Naive thymus-derived CD4-positive, alpha-beta T cell (primary cell): ENCODE measurements around the gene NTRK3. TPM values are rescaled to one million over a fixed set of nuclear protein-coding genes. Genes with fewer than 3 reads are reported as not detected.

Experiments used
- ATAC-seq: fragments of 150-1000 bp; cut with Tn5 transposase; 2 replicates; pipeline ENCODE4 v1.10.0; 2021; ENCODE audit warnings: mild to moderate bottlenecking, moderate library complexity
- CTCF ChIA-PET: fragments of 350-600 bp; sonication (Branson Sonifier 250); formaldehyde crosslinking; loops from one replicate; lab custom pipeline; 2021; ENCODE audit warnings: antibody characterized with exemption; lab: Charles Lee
- POLR2A ChIA-PET: fragments of 350-600 bp; sonication (Branson Sonifier 250); formaldehyde crosslinking; loops from one replicate; lab custom pipeline; 2021; ENCODE audit warnings: antibody characterized with exemption, inconsistent platforms; lab: Charles Lee
- DNase-seq, 9 donors: peaks; one replicate each; pipeline versions ENCODE4 v3.0.0 to v3.0.0-alpha.2; 2020 to 2022; ENCODE audit warnings: mixed read lengths in 1 of 9
- H3K27ac ChIP-seq: one replicate; pipeline ENCODE4 v1.7.0; 2013; ENCODE audit warnings: mild to moderate bottlenecking, low read depth, low read length, moderate library complexity
- H3K27me3 ChIP-seq, 2 donors: one replicate each; pipeline ENCODE4 v1.7.0; 2013; ENCODE audit warnings: low read length in 2 of 2, mild to moderate bottlenecking in 2 of 2, moderate library complexity in 2 of 2; ENCODE audit not compliant: control insufficient read depth in 2 of 2, insufficient read depth in 2 of 2
- H3K36me3 ChIP-seq, 3 experiments: 1 replicate in 2 of 3; 2 replicates in 1 of 3; pipeline ENCODE4 v1.7.0; 2013; ENCODE audit warnings: low read length in 3 of 3, mild to moderate bottlenecking in 3 of 3, moderate library complexity in 1 of 3; ENCODE audit not compliant: insufficient read depth in 3 of 3, control insufficient read depth in 2 of 3
- H3K4me1 ChIP-seq, 2 donors: one replicate each; pipeline ENCODE4 v1.7.0; 2013; ENCODE audit warnings: low read length in 2 of 2, mild to moderate bottlenecking in 2 of 2, moderate library complexity in 1 of 2; ENCODE audit not compliant: control insufficient read depth in 2 of 2, insufficient read depth in 2 of 2
- H3K4me3 ChIP-seq: 2 replicates; pipeline ENCODE4 v1.7.0; 2013; ENCODE audit warnings: mild to moderate bottlenecking, low read length
- H3K9me3 ChIP-seq, 3 experiments: 1 replicate in 2 of 3; 2 replicates in 1 of 3; pipeline ENCODE4 v1.7.0; 2013; ENCODE audit warnings: low read length in 3 of 3; ENCODE audit not compliant: control insufficient read depth in 2 of 3
- H3K27ac Mint-ChIP-seq, 9 donors: one replicate each; pipeline ENCODE4 v1.8.0; 2020 to 2022; ENCODE audit warnings: mixed read lengths in 9 of 9, mild to moderate bottlenecking in 8 of 9, moderate library complexity in 5 of 9, inconsistent platforms in 2 of 9
- H3K27me3 Mint-ChIP-seq, 5 donors: one replicate each; pipeline ENCODE4 v1.8.0; 2021 to 2022; ENCODE audit warnings: mixed read lengths in 5 of 5, mild to moderate bottlenecking in 1 of 5
- H3K36me3 Mint-ChIP-seq, 5 donors: one replicate each; pipeline ENCODE4 v1.8.0; 2020 to 2022; ENCODE audit warnings: mixed read lengths in 5 of 5, mild to moderate bottlenecking in 3 of 5, inconsistent platforms in 1 of 5
- H3K4me1 Mint-ChIP-seq, 7 donors: one replicate each; pipeline ENCODE4 v1.8.0; 2020 to 2022; ENCODE audit warnings: mixed read lengths in 7 of 7, mild to moderate bottlenecking in 3 of 7, inconsistent platforms in 1 of 7
- H3K4me3 Mint-ChIP-seq, 10 donors: one replicate each; pipeline ENCODE4 v1.8.0; 2020 to 2022; ENCODE audit warnings: mild to moderate bottlenecking in 10 of 10, mixed read lengths in 10 of 10, moderate library complexity in 6 of 10, inconsistent platforms in 2 of 10
- H3K9me3 Mint-ChIP-seq, 11 donors: one replicate each; pipeline ENCODE4 v1.8.0; 2020 to 2022; ENCODE audit warnings: mixed read lengths in 11 of 11, mild to moderate bottlenecking in 4 of 11, inconsistent platforms in 1 of 11, moderate library complexity in 1 of 11
- intact Hi-C, 2 donors: fragments of 100-400 bp; cut with micrococcal nuclease; formaldehyde crosslinking; loops; one replicate each; pipeline ENCODE4 v1.15.1; 2023
- polyA plus RNA-seq, 2 donors: library from polyadenylated mRNA; unstranded; fragments of 300-500 nt; fragmentation: Illumina TruSeq; gene quantifications; one replicate each; pipeline ENCODE4 v1.2.3, GENCODE V29; 2021
- total RNA-seq, 6 experiments: library from RNA in 5 of 6; stranded (reverse) in 5 of 6; gene quantifications; 1 replicate in 5 of 6; 2 replicates in 1 of 6; pipeline ENCODE4 v1.2.3 and lab custom pipeline; 2021 to 2026

The NTRK3 gene
- total and polyA plus RNA-seq, 7 experiments from 2014 or later = 0.05 to 0.78 TPM; not detected in 5

DNA sequence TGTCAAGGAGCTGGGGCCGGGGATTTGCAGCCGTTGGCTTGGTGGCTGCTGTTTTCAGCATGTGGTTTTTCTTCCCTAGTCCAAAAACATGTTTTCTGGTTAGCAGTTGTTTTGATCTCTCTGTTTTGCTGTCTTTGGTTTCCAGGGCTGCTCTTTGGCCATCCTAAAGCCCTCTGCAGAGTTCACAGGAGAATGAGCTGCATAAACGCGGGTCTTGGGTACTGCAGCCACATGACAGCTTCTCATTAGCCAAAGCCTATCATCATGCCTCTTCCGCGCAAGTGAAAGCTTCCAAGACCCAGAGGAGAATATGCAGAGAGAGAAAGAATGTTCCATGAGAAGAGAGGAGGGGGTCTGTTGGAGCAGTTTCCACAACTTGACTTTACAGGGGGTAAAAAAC, 138.5 kb downstream of the NTRK3 start:
- Mint-ChIP-seq H3K9me3 (no peaks in the 10 kb centered on the region), H3K36me3 (no peaks in the 10 kb centered on the region), H3K27me3 (peaks cover 0 to 29% (median 6%) of the 10 kb centered on the region in 5 donors), H3K27ac (no peak overlapping the region), H3K4me3 (no peak overlapping the region), H3K4me1 (no peaks in the 10 kb centered on the region)
- no peak overlapping the region for H3K27ac ChIP-seq
- ChIA-PET CTCF (no interaction called here), POLR2A (no interaction called here)
- ATAC-seq (no peak), DNase-seq (no peak)
- intact Hi-C loops = no loop called here
- no peaks in the 10 kb centered on the region for H3K36me3 ChIP-seq
- H3K27me3 ChIP-seq = no peaks in the 10 kb centered on the region
- no peaks in the 10 kb centered on the region for H3K4me1 ChIP-seq
- no peaks in the 10 kb centered on the region for H3K9me3 ChIP-seq
- no peak overlapping the region for H3K4me3 ChIP-seq

DNA sequence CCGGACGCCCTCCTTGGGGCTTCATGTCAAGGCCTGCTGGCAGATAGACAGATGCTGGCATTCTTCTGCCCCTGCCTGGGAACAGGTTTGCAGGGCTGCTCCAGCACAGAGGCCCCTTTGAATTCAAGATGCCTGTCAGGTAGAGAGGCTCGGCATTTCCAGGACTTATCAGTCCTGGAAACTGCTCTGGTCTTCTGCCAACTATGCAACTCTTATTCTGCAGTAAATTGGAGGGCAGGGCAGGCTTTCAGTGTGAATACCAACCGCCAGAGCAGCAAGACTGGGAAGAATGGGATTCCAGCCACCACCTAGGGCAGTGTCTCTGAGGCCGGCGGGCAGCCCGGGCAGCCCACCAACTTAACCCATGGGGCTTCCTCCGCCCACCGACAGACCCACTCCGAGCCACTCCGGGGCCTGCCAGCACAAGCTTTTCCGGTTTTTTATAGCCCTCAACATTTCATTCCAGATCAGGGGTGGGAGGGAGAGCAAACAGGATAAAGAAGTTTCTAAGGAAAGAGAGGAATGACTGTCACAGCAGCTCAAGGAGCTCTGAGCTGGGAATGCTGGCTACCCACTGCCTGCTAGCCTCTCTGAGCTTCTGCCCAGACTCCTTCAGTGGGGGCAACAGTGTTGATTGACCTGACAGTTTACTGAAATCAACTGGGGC, 140.9 kb downstream of the NTRK3 start:
- CTCF ChIA-PET = no interaction called here
- no peak overlapping the region for H3K4me3 ChIP-seq
- Mint-ChIP-seq H3K4me1 (no peaks in the 10 kb centered on the region), H3K4me3 (no peak overlapping the region), H3K27ac (no peak overlapping the region), H3K36me3 (no peaks in the 10 kb centered on the region), H3K27me3 (peaks cover 0 to 24% (median 6%) of the 10 kb centered on the region in 5 donors), H3K9me3 (no peaks in the 10 kb centered on the region)
- DNase-seq (no peak), ATAC-seq (no peak)
- no peaks in the 10 kb centered on the region for H3K9me3 ChIP-seq
- POLR2A ChIA-PET = no interaction called here
- H3K4me1 ChIP-seq = no peaks in the 10 kb centered on the region
- intact Hi-C loops = no loop called here
- H3K27ac ChIP-seq = no peak overlapping the region
- no peaks in the 10 kb centered on the region for H3K27me3 ChIP-seq
- H3K36me3 ChIP-seq = no peaks in the 10 kb centered on the region

- POLR2A ChIA-PET = no interaction called here
- H3K27me3 Mint-ChIP-seq = peaks cover 0 to 8% (median 3%) of the 10 kb centered on the region in 5 donors
Observed at GRCh38 chr15:88113613-88114308, 142.8 kb downstream of the NTRK3 start.

GRCh38 chr15:88108991-88109390, 147.5 kb downstream of the NTRK3 start:
- ATAC-seq (no peak), DNase-seq (no peak)
- no peak overlapping the region for H3K4me3 ChIP-seq
- Mint-ChIP-seq H3K36me3 (no peaks in the 10 kb centered on the region), H3K27ac (no peak overlapping the region), H3K4me1 (no peaks in the 10 kb centered on the region), H3K4me3 (no peak overlapping the region), H3K9me3 (no peaks in the 10 kb centered on the region), H3K27me3 (peaks cover 0 to 8% (median 4%) of the 10 kb centered on the region in 5 donors)
- H3K27ac ChIP-seq = no peak overlapping the region
- intact Hi-C loops = no loop called here
- no peaks in the 10 kb centered on the region for H3K4me1 ChIP-seq
- ChIA-PET POLR2A (no interaction called here), CTCF (no interaction called here)
- H3K27me3 ChIP-seq = no peaks in the 10 kb centered on the region
- no peaks in the 10 kb centered on the region for H3K36me3 ChIP-seq
- no peaks in the 10 kb centered on the region for H3K9me3 ChIP-seq

More at GRCh38 chr15:88113613-88114308, 142.8 kb downstream of the NTRK3 start:
- Histone ChIP-seq H3K4me3 (no peak overlapping the region), H3K4me1 (no peaks in the 10 kb centered on the region), H3K27me3 (no peaks in the 10 kb centered on the region), H3K36me3 (no peaks in the 10 kb centered on the region), H3K9me3 (no peaks in the 10 kb centered on the region), H3K27ac (no peak overlapping the region)
- intact Hi-C loops = no loop called here
- no peak for DNase-seq
- no peak for ATAC-seq
- no peaks in the 10 kb centered on the region for H3K9me3 Mint-ChIP-seq
- H3K36me3 Mint-ChIP-seq = no peaks in the 10 kb centered on the region
- no peak overlapping the region for H3K27ac Mint-ChIP-seq
- CTCF ChIA-PET = no interaction called here
- H3K4me3 Mint-ChIP-seq = no peak overlapping the region
- H3K4me1 Mint-ChIP-seq = no peaks in the 10 kb centered on the region

GRCh38 chr15:88108477-88108876, 148.1 kb downstream of the NTRK3 start:
- H3K27ac Mint-ChIP-seq = no peak overlapping the region
- ChIA-PET POLR2A (no interaction called here), CTCF (no interaction called here)
- Histone ChIP-seq H3K4me3 (no peak overlapping the region), H3K9me3 (no peaks in the 10 kb centered on the region), H3K27ac (no peak overlapping the region), H3K27me3 (no peaks in the 10 kb centered on the region), H3K36me3 (no peaks in the 10 kb centered on the region), H3K4me1 (no peaks in the 10 kb centered on the region)
- H3K4me3 Mint-ChIP-seq = no peak overlapping the region
- H3K27me3 Mint-ChIP-seq = peaks cover 0 to 8% (median 4%) of the 10 kb centered on the region in 5 donors
- no peak for ATAC-seq
- no peaks in the 10 kb centered on the region for H3K4me1 Mint-ChIP-seq
- no peak for DNase-seq
- H3K9me3 Mint-ChIP-seq = no peaks in the 10 kb centered on the region
- intact Hi-C loops = no loop called here
- H3K36me3 Mint-ChIP-seq = no peaks in the 10 kb centered on the region

- Mint-ChIP-seq H3K36me3 (no peaks in the 10 kb centered on the region), H3K27ac (no peak overlapping the region), H3K4me1 (no peaks in the 10 kb centered on the region), H3K9me3 (no peaks in the 10 kb centered on the region), H3K27me3 (peaks cover 0 to 7% (median 5%) of the 10 kb centered on the region in 5 donors), H3K4me3 (no peak overlapping the region)
- ATAC-seq (no peak), DNase-seq (no peak)
- Histone ChIP-seq H3K4me3 (no peak overlapping the region), H3K9me3 (no peaks in the 10 kb centered on the region), H3K36me3 (no peaks in the 10 kb centered on the region), H3K4me1 (no peaks in the 10 kb centered on the region), H3K27ac (no peak overlapping the region), H3K27me3 (no peaks in the 10 kb centered on the region)
- intact Hi-C loops = no loop called here
- ChIA-PET POLR2A (no interaction called here), CTCF (no interaction called here)
Observed at GRCh38 chr15:88106074-88106473, 150.5 kb downstream of the NTRK3 start.

DNA sequence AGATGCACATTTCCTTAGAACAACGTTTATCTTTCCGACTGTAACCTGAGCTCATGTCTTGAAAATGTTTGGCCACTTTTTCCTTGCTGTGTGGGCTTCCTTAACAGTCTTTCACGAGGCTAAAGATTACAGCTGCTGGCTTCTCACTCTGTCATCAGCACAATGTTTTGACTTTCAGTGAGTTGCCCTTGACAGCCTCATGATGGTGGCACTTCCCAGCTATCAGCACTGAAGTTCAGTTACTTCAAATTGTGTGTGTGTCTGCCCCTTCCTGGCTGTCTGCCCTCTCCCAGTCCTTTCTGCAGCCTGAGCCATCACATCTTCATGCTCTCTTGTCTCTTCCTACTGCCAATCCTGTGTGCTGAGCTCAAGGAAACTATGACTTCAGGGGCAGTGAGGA, 152.2 kb downstream of the NTRK3 start:
- H3K36me3 ChIP-seq = no peaks in the 10 kb centered on the region
- DNase-seq = no peak
- H3K9me3 ChIP-seq = no peaks in the 10 kb centered on the region
- no peaks in the 10 kb centered on the region for H3K4me1 ChIP-seq
- no peak overlapping the region for H3K27ac ChIP-seq
- H3K4me3 ChIP-seq = no peak overlapping the region
- no peak overlapping the region for H3K27ac Mint-ChIP-seq
- no peaks in the 10 kb centered on the region for H3K36me3 Mint-ChIP-seq
- ChIA-PET POLR2A (no interaction called here), CTCF (no interaction called here)
- peaks cover 0 to 2% (median 0%) of the 10 kb centered on the region in 11 donors for H3K9me3 Mint-ChIP-seq
- no peak for ATAC-seq
- no peak overlapping the region for H3K4me3 Mint-ChIP-seq
- H3K27me3 ChIP-seq = no peaks in the 10 kb centered on the region
- H3K4me1 Mint-ChIP-seq = no peaks in the 10 kb centered on the region
- peaks cover 0 to 6% (median 0%) of the 10 kb centered on the region in 5 donors for H3K27me3 Mint-ChIP-seq
- intact Hi-C loops = no loop called here
